GM21526 (cell line): ENCODE measurements around the gene FLNB.

Experiments
- ATAC-seq: cut with Tn5 transposase; IDR thresholded peaks from one replicate; pipeline ENCODE4 v1.9.1; 2021; ENCODE audit warnings: moderate library complexity; ENCODE audit not compliant: unreplicated experiment, low FRiP score

Gene FLNB

GRCh38 chr3:58073301-58074108 is 65.3 kb downstream of the FLNB start:
- ATAC-seq = no peak

GRCh38 chr3:58074116-58074715 is 66.0 kb downstream of the FLNB start:
- ATAC-seq = no peak

GRCh38 chr3:58074997-58075396 is 66.8 kb downstream of the FLNB start:
- no peak for ATAC-seq

- no peak for ATAC-seq
Observed at GRCh38 chr3:58077596-58078285, 69.5 kb downstream of the FLNB start.

- no peak for ATAC-seq
Observed at GRCh38 chr3:58078610-58079009, 70.4 kb downstream of the FLNB start.

GRCh38 chr3:58079773-58080172 is 71.6 kb downstream of the FLNB start:
- ATAC-seq = no peak

- no peak for ATAC-seq
Observed at GRCh38 chr3:58082047-58082446, 73.8 kb downstream of the FLNB start.

GRCh38 chr3:58084166-58084565 is 75.9 kb downstream of the FLNB start:
- no peak for ATAC-seq

- peak; percentile 76 for ATAC-seq
Observed at GRCh38 chr3:58084788-58085543, 76.7 kb downstream of the FLNB start.

GRCh38 chr3:58085616-58086015 is 77.4 kb downstream of the FLNB start:
- ATAC-seq = peak; percentile 54

GRCh38 chr3:58088501-58088900 is 80.3 kb downstream of the FLNB start:
- ATAC-seq = no peak

GRCh38 chr3:58090351-58090750 is 82.1 kb downstream of the FLNB start:
- no peak for ATAC-seq

- no peak for ATAC-seq
Observed at GRCh38 chr3:58092521-58092920, 84.3 kb downstream of the FLNB start.

GRCh38 chr3:58093574-58094195 is 85.5 kb downstream of the FLNB start:
- no peak for ATAC-seq

- no peak for ATAC-seq
Observed at GRCh38 chr3:58094657-58095056, 86.4 kb downstream of the FLNB start.

- no peak for ATAC-seq
Observed at GRCh38 chr3:58095603-58096138, 87.4 kb downstream of the FLNB start.

GRCh38 chr3:58098531-58098930 is 90.3 kb downstream of the FLNB start:
- ATAC-seq = no peak

GRCh38 chr3:58099865-58100264 is 91.6 kb downstream of the FLNB start:
- ATAC-seq = no peak

- no peak for ATAC-seq
Observed at GRCh38 chr3:58101499-58102389, 93.5 kb downstream of the FLNB start.
